H9 (cell line): ENCODE measurements around the gene WDR7. TPM values are rescaled to one million over a fixed set of nuclear protein-coding genes. Genes with fewer than 3 reads are reported as not detected.

ENCODE experiments used
- DNase-seq: peaks from one replicate; pipeline ENCODE4 v3.0.0-alpha.2; 2017
- H2AFZ ChIP-seq: one replicate; pipeline ENCODE4 v1.6.1; 2013; ENCODE audit warnings: mild to moderate bottlenecking, low read length, control low read depth, moderate library complexity
- H2AK5ac ChIP-seq: 2 replicates; pipeline ENCODE4 v1.6.1; 2013; ENCODE audit warnings: low read length, control low read depth, mixed read lengths; ENCODE audit not compliant: insufficient read length
- H2BK120ac ChIP-seq: one replicate; pipeline ENCODE4 v1.6.1; 2013; ENCODE audit warnings: low read depth, mild to moderate bottlenecking, low read length, control low read depth, inconsistent platforms; ENCODE audit not compliant: poor library complexity, severe bottlenecking
- H2BK12ac ChIP-seq: 2 replicates; pipeline ENCODE4 v1.6.1; 2013; ENCODE audit warnings: low read length, control low read depth, mixed read lengths, low read depth; ENCODE audit not compliant: insufficient read length
- H2BK15ac ChIP-seq: 2 replicates; pipeline ENCODE4 v1.6.1; 2013; ENCODE audit warnings: low read depth, low read length, control low read depth
- H2BK20ac ChIP-seq: one replicate; pipeline ENCODE4 v1.6.1; 2013; ENCODE audit warnings: low read depth, mild to moderate bottlenecking, low read length, control low read depth, inconsistent platforms; ENCODE audit not compliant: poor library complexity, severe bottlenecking
- H2BK5ac ChIP-seq: 2 replicates; pipeline ENCODE4 v1.6.1; 2013; ENCODE audit warnings: low read length, control low read depth, mixed read lengths; ENCODE audit not compliant: insufficient read length
- H3K14ac ChIP-seq: 2 replicates; pipeline ENCODE4 v1.6.1; 2013; ENCODE audit warnings: low read length, control low read depth; ENCODE audit not compliant: insufficient read depth
- H3K18ac ChIP-seq: 2 replicates; pipeline ENCODE4 v1.6.1; 2013; ENCODE audit warnings: low read depth, mild to moderate bottlenecking, mixed read lengths, low read length, control low read depth; ENCODE audit not compliant: insufficient read length
- H3K23ac ChIP-seq: 2 replicates; pipeline ENCODE4 v1.6.1; 2013; ENCODE audit warnings: low read length, control low read depth, mixed read lengths, low read depth; ENCODE audit not compliant: insufficient read length
- H3K23me2 ChIP-seq: 2 replicates; pipeline ENCODE4 v1.6.1; 2013; ENCODE audit warnings: low read depth, mild to moderate bottlenecking, mixed read lengths, low read length, control low read depth; ENCODE audit not compliant: insufficient read length, poor library complexity, severe bottlenecking
- H3K27ac ChIP-seq: 2 replicates; pipeline ENCODE4 v1.5.1; 2013; ENCODE audit warnings: low read length, control low read depth, mixed read lengths, low read depth; ENCODE audit not compliant: insufficient read length
- H3K27me3 ChIP-seq: 2 replicates; pipeline ENCODE4 v1.6.1; 2013; ENCODE audit warnings: low read length, control low read depth, inconsistent platforms; ENCODE audit not compliant: insufficient read depth
- H3K4ac ChIP-seq: 2 replicates; pipeline ENCODE4 v1.6.1; 2013; ENCODE audit warnings: low read depth, mild to moderate bottlenecking, control low read depth, inconsistent platforms, low read length, moderate library complexity
- H3K4me1 ChIP-seq: 2 replicates; pipeline ENCODE4 v1.6.1; 2013; ENCODE audit warnings: low read length, control low read depth, inconsistent platforms; ENCODE audit not compliant: insufficient read depth
- H3K4me2 ChIP-seq: 2 replicates; pipeline ENCODE4 v1.6.1; 2013; ENCODE audit warnings: low read length, control low read depth, mixed read lengths; ENCODE audit not compliant: insufficient read length, insufficient read depth
- H3K56ac ChIP-seq: 2 replicates; pipeline ENCODE4 v1.6.1; 2013; ENCODE audit warnings: low read depth, mild to moderate bottlenecking, mixed read lengths, low read length, control low read depth; ENCODE audit not compliant: insufficient read length
- H3K79me1 ChIP-seq: 2 replicates; pipeline ENCODE4 v1.6.1; 2013; ENCODE audit warnings: low read depth, mild to moderate bottlenecking, moderate library complexity, low read length, control low read depth, inconsistent platforms; ENCODE audit not compliant: insufficient read depth, poor library complexity, severe bottlenecking
- H3K79me2 ChIP-seq: 2 replicates; pipeline ENCODE4 v1.6.1; 2013; ENCODE audit warnings: low read length, control low read depth, inconsistent platforms; ENCODE audit not compliant: insufficient read depth
- H3K9ac ChIP-seq: 2 replicates; pipeline ENCODE4 v1.6.1; 2013; ENCODE audit warnings: low read length, control low read depth, mixed read lengths; ENCODE audit not compliant: insufficient read length; ENCODE audit errors: extremely low read depth
- H3K9me3 ChIP-seq: one replicate; pipeline ENCODE4 v1.6.1; 2013; ENCODE audit warnings: low read depth, low read length, inconsistent platforms; ENCODE audit not compliant: control insufficient read depth
- H3T11ph ChIP-seq: one replicate; pipeline ENCODE4 v1.6.1; 2013; ENCODE audit warnings: mild to moderate bottlenecking, low read length, control low read depth, inconsistent platforms
- H4K20me1 ChIP-seq: one replicate; pipeline ENCODE4 v1.6.1; 2013; ENCODE audit not compliant: control insufficient read depth, insufficient read length, insufficient read depth
- H4K5ac ChIP-seq: 2 replicates; pipeline ENCODE4 v1.6.1; 2013; ENCODE audit warnings: low read depth, mild to moderate bottlenecking, mixed read lengths, low read length, control low read depth; ENCODE audit not compliant: insufficient read length
- H4K8ac ChIP-seq: replicated peaks from 2 replicates; pipeline ENCODE4 v1.6.1; 2013; ENCODE audit warnings: low read length, control low read depth, mixed read lengths, low read depth; ENCODE audit not compliant: insufficient read length
- H4K91ac ChIP-seq: 2 replicates; pipeline ENCODE4 v1.6.1; 2013; ENCODE audit warnings: low read depth, mild to moderate bottlenecking, moderate library complexity, mixed read lengths, low read length, control low read depth; ENCODE audit not compliant: insufficient read length
- H3K27ac Mint-ChIP-seq, 3 experiments: 2 replicates in 2 of 3; 3 replicates in 1 of 3; pipeline ENCODE4 v1.8.0; 2020 to 2021; ENCODE audit warnings: mixed read lengths in 3 of 3, mild to moderate bottlenecking in 1 of 3, moderate library complexity in 1 of 3
- H3K27me3 Mint-ChIP-seq: 2 replicates; pipeline ENCODE4 v1.8.0; 2021; ENCODE audit warnings: low read depth, mild to moderate bottlenecking, moderate library complexity, mixed read lengths
- H3K36me3 Mint-ChIP-seq, 3 experiments: 2 replicates in 2 of 3; 3 replicates in 1 of 3; pipeline ENCODE4 v1.8.0; 2020 to 2021; ENCODE audit warnings: low read depth in 3 of 3, mixed read lengths in 3 of 3; ENCODE audit not compliant: insufficient read depth in 1 of 3
- H3K4me1 Mint-ChIP-seq, 2 experiments: 2 replicates each; pipeline ENCODE4 v1.8.0; 2020; ENCODE audit warnings: mixed read lengths in 2 of 2
- H3K4me3 Mint-ChIP-seq, 2 experiments: 2 replicates in 1 of 2; 3 replicates in 1 of 2; pipeline ENCODE4 v1.8.0; 2020 to 2021; ENCODE audit warnings: mild to moderate bottlenecking in 2 of 2, mixed read lengths in 2 of 2, moderate library complexity in 1 of 2
- H3K9me3 Mint-ChIP-seq, 2 experiments: 2 replicates in 1 of 2; 3 replicates in 1 of 2; pipeline ENCODE4 v1.8.0; 2020; ENCODE audit warnings: mild to moderate bottlenecking in 2 of 2, mixed read lengths in 2 of 2, moderate library complexity in 1 of 2
- CTCF ChIP-seq: fragments of 200-600 bp; sonication (generic); conservative IDR thresholded peaks from 3 replicates; pipeline ENCODE4 v1.8.0; 2021; ENCODE audit warnings: antibody characterized with exemption, mild to moderate bottlenecking
- WGBS: extraction: QIAGEN DNeasy Blood & Tissue Kit; methylation state at CpG from one replicate; pipeline ENCODE4 v1.1.7; 2013; ENCODE audit warnings: missing lambda C conversion rate, low lambda C conversion rate, mixed read lengths; ENCODE audit not compliant: insufficient read length; ENCODE audit errors: extremely low coverage; 5-methylcytosine and 5-hydroxymethylcytosine counted together
- total RNA-seq: library from RNA; stranded (reverse); gene quantifications from 2 replicates; pipeline ENCODE4 v1.2.1, GENCODE V29; 2021

Gene WDR7
- total RNA-seq, 1 experiment from 2014 or later = 14.8 TPM

GRCh38 chr18:56975276-56975675 lies 324.1 kb downstream of the WDR7 start:
- Histone ChIP-seq H4K5ac (no peak overlapping the region), H3K23ac (no peak overlapping the region), H4K91ac (no peak overlapping the region), H3K9ac (no peak overlapping the region), H3K79me2 (no peaks in the 10 kb centered on the region), H3K4me2 (no peak overlapping the region), H3K27me3 (no peaks in the 10 kb centered on the region), H4K20me1 (no peaks in the 10 kb centered on the region), H3T11ph (no peak overlapping the region), H2AK5ac (no peak overlapping the region), H3K79me1 (no peaks in the 10 kb centered on the region), H3K18ac (no peak overlapping the region), H2BK20ac (no peak overlapping the region), H2BK120ac (no peak overlapping the region), H2BK12ac (no peak overlapping the region), H3K9me3 (no peaks in the 10 kb centered on the region), H3K14ac (no peak overlapping the region), H3K4me1 (no peaks in the 10 kb centered on the region), H2AFZ (no peak overlapping the region), H2BK15ac (no peak overlapping the region), H3K27ac (no peak overlapping the region), H3K56ac (no peak overlapping the region), H3K23me2 (no peaks in the 10 kb centered on the region), H2BK5ac (no peak overlapping the region), H4K8ac (no peak overlapping the region), H3K4ac (no peak overlapping the region)
- no peak for TF ChIP-seq CTCF
- no peak for DNase-seq
- Mint-ChIP-seq H3K4me1 (peaks cover 0 to 6% of the 10 kb centered on the region in 2 experiments; a peak in 1 of 4 replicates), H3K9me3 (no peaks in the 10 kb centered on the region), H3K4me3 (no peak overlapping the region), H3K36me3 (no peaks in the 10 kb centered on the region), H3K27ac (no peak overlapping the region), H3K27me3 (no peaks in the 10 kb centered on the region)
- WGBS = no CpG with 5 or more reads among the region's 1 CpG
